A673 (cell line): ENCODE data around the gene PPP1R13B. TPM values are rescaled to one million over a fixed set of nuclear protein-coding genes. Genes with fewer than 3 reads are reported as not detected.
"Not testable (repeated sequence)": the region's sequence is repeated elsewhere in the genome, so short reads cannot be mapped to it uniquely, and the experiment has no call there.

ENCODE experiments used
- BruUV-seq: library from RNA; stranded (reverse); fragments of 400-500 nt; replicated peaks from 2 replicates; lab custom pipeline; 2021; lab: Mats Ljungman, UMichigan
- CTCF ChIA-PET: fragments of 300-600 bp; sonication (Branson Sonifier 250); formaldehyde crosslinking; loops from one replicate; lab custom pipeline; 2022; ENCODE audit warnings: antibody characterized with exemption; lab: Charles Lee
- POLR2A ChIA-PET: fragments of 300-600 bp; sonication (Branson Sonifier 250); formaldehyde crosslinking; loops from one replicate; lab custom pipeline; 2022; ENCODE audit warnings: antibody characterized with exemption; ENCODE audit not compliant: low non-redundant PET; lab: Charles Lee
- DNase-seq: peaks from one replicate; pipeline ENCODE4 v3.0.0-alpha.2; 2015; ENCODE audit warnings: low spot score
- H3K27ac ChIP-seq: fragments of 200-600 bp; sonication (generic); 2 replicates; pipeline ENCODE4 v1.5.1; 2016; ENCODE audit warnings: mixed run types, low read depth, mild to moderate bottlenecking, mixed read lengths, antibody characterized with exemption, low read length; ENCODE audit not compliant: poor library complexity, severe bottlenecking
- H3K27me3 ChIP-seq: fragments of 200-600 bp; sonication (generic); replicated peaks from 2 replicates; pipeline ENCODE4 v1.6.1; 2017; ENCODE audit warnings: mixed run types, low read depth, mild to moderate bottlenecking, mixed read lengths, antibody characterized with exemption, low read length; ENCODE audit not compliant: insufficient read depth, poor library complexity
- H3K36me3 ChIP-seq: fragments of 200-600 bp; sonication (generic); 2 replicates; pipeline ENCODE4 v1.6.1; 2016; ENCODE audit warnings: mixed run types, mild to moderate bottlenecking, mixed read lengths, antibody characterized with exemption, low read length; ENCODE audit not compliant: insufficient read depth, poor library complexity, severe bottlenecking
- H3K4me1 ChIP-seq: fragments of 200-600 bp; sonication (generic); 2 replicates; pipeline ENCODE4 v1.6.1; 2017; ENCODE audit warnings: mixed run types, mild to moderate bottlenecking, mixed read lengths, antibody characterized with exemption, low read length; ENCODE audit not compliant: insufficient read depth, poor library complexity, severe bottlenecking
- H3K4me3 ChIP-seq: fragments of 200-600 bp; sonication (generic); 2 replicates; pipeline ENCODE4 v1.5.1; 2016; ENCODE audit warnings: low read depth, mixed run types, mild to moderate bottlenecking, mixed read lengths, low read length; ENCODE audit not compliant: poor library complexity, severe bottlenecking
- H3K9me3 ChIP-seq: fragments of 200-600 bp; sonication (generic); 2 replicates; pipeline ENCODE4 v1.6.1; 2016; ENCODE audit warnings: mixed run types, low read depth, mild to moderate bottlenecking, mixed read lengths, antibody characterized with exemption, low read length; ENCODE audit not compliant: poor library complexity, severe bottlenecking
- CTCF ChIP-seq: fragments of 300-800, 200-600 bp; sonication (generic); conservative IDR thresholded peaks from 2 replicates; pipeline ENCODE4 v1.5.1; 2017; ENCODE audit warnings: low read depth, mild to moderate bottlenecking, antibody characterized with exemption, low read length, moderate library complexity, mixed read lengths
- EZH2 ChIP-seq: fragments of 200-600 bp; sonication (generic); IDR thresholded peaks from 2 replicates; pipeline ENCODE4 v1.6.1; 2017; ENCODE audit warnings: borderline replicate concordance, low read depth, mild to moderate bottlenecking, mixed read lengths, antibody characterized with exemption, low read length; ENCODE audit not compliant: poor library complexity, severe bottlenecking
- intact Hi-C: fragments of 100-400 bp; cut with micrococcal nuclease; formaldehyde crosslinking; loops from one replicate; pipeline ENCODE4 v1.10.0; 2022; ENCODE audit not compliant: unreplicated experiment
- total RNA-seq: library from RNA; stranded (reverse); gene quantifications from 2 replicates; pipeline ENCODE4 v1.2.3, GENCODE V29; 2021

PPP1R13B gene
- total RNA-seq, 1 experiment from 2014 or later: 4.8 TPM

GRCh38 chr14:103889313-103890051, 42.1 kb upstream of the PPP1R13B start:
- no TSS peak for BruUV-seq
- Histone ChIP-seq H3K4me3 (no peak overlapping the region), H3K27me3 (no peaks in the 10 kb centered on the region), H3K36me3 (no peaks in the 10 kb centered on the region), H3K27ac (no peak overlapping the region), H3K9me3 (no peaks in the 10 kb centered on the region), H3K4me1 (no peaks in the 10 kb centered on the region)
- CTCF ChIA-PET: interaction anchor here (0.7 to 2.5 kb wide), 2 partner anchors 12 to 317 kb away, joined by 5 to 7 read pairs; no protein-coding TSS in a partner anchor
- DNase-seq: no peak
- intact Hi-C loops: no loop called here
- POLR2A ChIA-PET: no interaction called here
- TF ChIP-seq CTCF (no peak), EZH2 (no peak)

GRCh38 chr14:103889002-103889312, 41.6 kb upstream of the PPP1R13B start:
- H3K4me1 ChIP-seq, BruUV-seq, H3K27ac ChIP-seq, intact Hi-C loops, H3K36me3 ChIP-seq, H3K4me3 ChIP-seq, POLR2A ChIA-PET, H3K27me3 ChIP-seq, H3K9me3 ChIP-seq, DNase-seq: not testable (repeated sequence)
- CTCF ChIA-PET: interaction anchor here (0.7 to 2.5 kb wide), 2 partner anchors 12 to 316 kb away, joined by 5 to 7 read pairs; no protein-coding TSS in a partner anchor

GRCh38 chr14:103887557-103888115, 40.3 kb upstream of the PPP1R13B start:
- Histone ChIP-seq H3K36me3 (no peaks in the 10 kb centered on the region), H3K4me3 (no peak overlapping the region), H3K4me1 (no peaks in the 10 kb centered on the region), H3K27me3 (no peaks in the 10 kb centered on the region), H3K9me3 (no peaks in the 10 kb centered on the region), H3K27ac (no peak overlapping the region)
- CTCF ChIA-PET: interaction anchor here (2.5 kb wide), 1 partner anchor 13 kb away, joined by 7 read pairs; no protein-coding TSS in a partner anchor
- intact Hi-C loops: no loop called here
- no peak for DNase-seq
- BruUV-seq: no TSS peak
- POLR2A ChIA-PET: no interaction called here
- TF ChIP-seq EZH2: no peak

GRCh38 chr14:103887170-103887501, 39.8 kb upstream of the PPP1R13B start:
- BruUV-seq: no TSS peak
- no peak for TF ChIP-seq CTCF
- H3K27me3 ChIP-seq: no peaks in the 10 kb centered on the region
- no peaks in the 10 kb centered on the region for H3K9me3 ChIP-seq
- CTCF ChIA-PET: interaction anchor here (2.5 kb wide), 1 partner anchor 14 kb away, joined by 7 read pairs; no protein-coding TSS in a partner anchor
- no peak overlapping the region for H3K27ac ChIP-seq
- intact Hi-C loops: no loop called here
- H3K4me3 ChIP-seq: no peak overlapping the region
- POLR2A ChIA-PET: no interaction called here
- H3K36me3 ChIP-seq: no peaks in the 10 kb centered on the region
- no peaks in the 10 kb centered on the region for H3K4me1 ChIP-seq
- DNase-seq: no peak
